GM12891 (cell line): ENCODE results near the gene PINK1.

Experiments
- POLR2A ChIP-seq: IDR thresholded peaks from 2 replicates; pipeline ENCODE4 v1.6.1; 2011; ENCODE audit warnings: low read depth, low read length, control low read depth
- POLR2AphosphoS5 ChIP-seq: IDR thresholded peaks from 2 replicates; pipeline ENCODE4 v1.6.1; 2011; ENCODE audit warnings: low read depth, low read length, control low read depth
- POU2F2 ChIP-seq: IDR thresholded peaks from 2 replicates; pipeline ENCODE4 v1.6.1; 2011; ENCODE audit warnings: low read depth, mild to moderate bottlenecking, control low read depth, low read length, moderate library complexity
- SPI1 ChIP-seq: IDR thresholded peaks from 2 replicates; pipeline ENCODE4 v1.6.1; 2011; ENCODE audit warnings: low read depth, low read length, control low read depth
- TAF1 ChIP-seq: IDR thresholded peaks from 2 replicates; pipeline ENCODE4 v1.6.1; 2011; ENCODE audit warnings: low read depth, low read length, control low read depth

GRCh38 chr1:20683614-20684013, 50.4 kb downstream of the PINK1 start:
- no peak for TF ChIP-seq POU2F2
- no peak for TF ChIP-seq TAF1
- no peak for TF ChIP-seq POLR2A
- no peak for TF ChIP-seq POLR2AphosphoS5
- no peak for TF ChIP-seq SPI1
